ENCODE results near the gene CAPN7.
A peak's percentile ranks its signal among the peaks of the same experiment; 100 is the strongest.

CAPN7 gene

GRCh38 chr3:15256861-15257341 lies 50.9 kb downstream of the CAPN7 start:
- TF ChIP-seq CTCF (IDR thresholded peaks at IDR 0.05; ENCODE audit: control insufficient read depth, extremely low read depth, insufficient read depth): no peak
- no peak overlapping the region for H3K4me3 ChIP-seq (ENCODE audit: low read depth, low read length)
- DNase-seq (ENCODE audit: low read depth): no peak

- no peak for TF ChIP-seq CTCF (IDR thresholded peaks at IDR 0.05; ENCODE audit: control insufficient read depth, extremely low read depth, insufficient read depth)
Observed at GRCh38 chr3:15258720-15259119, 52.7 kb downstream of the CAPN7 start.

GRCh38 chr3:15260531-15260930 lies 54.5 kb downstream of the CAPN7 start:
- no peak for TF ChIP-seq CTCF (IDR thresholded peaks at IDR 0.05; ENCODE audit: control insufficient read depth, extremely low read depth, insufficient read depth)
- H3K4me3 ChIP-seq (ENCODE audit: low read depth, low read length): no peak overlapping the region
- DNase-seq (ENCODE audit: low read depth): no peak

More at GRCh38 chr3:15258720-15259119, 52.7 kb downstream of the CAPN7 start:
- DNase-seq (ENCODE audit: low read depth): no peak
- H3K4me3 ChIP-seq (ENCODE audit: low read depth, low read length): no peak overlapping the region

- no peak for DNase-seq (ENCODE audit: low read depth)
- H3K4me3 ChIP-seq (ENCODE audit: low read depth, low read length): no peak overlapping the region
- TF ChIP-seq CTCF (IDR thresholded peaks at IDR 0.05; ENCODE audit: control insufficient read depth, extremely low read depth, insufficient read depth): no peak
Observed at GRCh38 chr3:15261274-15261673, 55.2 kb downstream of the CAPN7 start.

- TF ChIP-seq CTCF (IDR thresholded peaks at IDR 0.05; ENCODE audit: control insufficient read depth, extremely low read depth, insufficient read depth): no peak
- no peak overlapping the region for H3K4me3 ChIP-seq (ENCODE audit: low read depth, low read length)
- no peak for DNase-seq (ENCODE audit: low read depth)
Observed at GRCh38 chr3:15262021-15262420, 56.0 kb downstream of the CAPN7 start.

- DNase-seq (ENCODE audit: low read depth): no peak
- no peak overlapping the region for H3K4me3 ChIP-seq (ENCODE audit: low read depth, low read length)
- TF ChIP-seq CTCF (IDR thresholded peaks at IDR 0.05; ENCODE audit: control insufficient read depth, extremely low read depth, insufficient read depth): no peak
Observed at GRCh38 chr3:15263120-15263519, 57.1 kb downstream of the CAPN7 start.

GRCh38 chr3:15263926-15264325 lies 57.9 kb downstream of the CAPN7 start:
- no peak overlapping the region for H3K4me3 ChIP-seq (ENCODE audit: low read depth, low read length)
- DNase-seq (ENCODE audit: low read depth): peak; percentile 69
- no peak for TF ChIP-seq CTCF (IDR thresholded peaks at IDR 0.05; ENCODE audit: control insufficient read depth, extremely low read depth, insufficient read depth)
